Panc1 (cell line): ENCODE measurements around the gene DBP.

ENCODE experiments used
- CTCF ChIP-seq: fragments of 450-650 bp; IDR thresholded peaks from 2 replicates; pipeline ENCODE4 v1.5.1; 2017; ENCODE audit warnings: mild to moderate bottlenecking
- POLR2AphosphoS5 ChIP-seq: IDR thresholded peaks from 2 replicates; pipeline ENCODE4 v1.6.1; 2012; ENCODE audit warnings: mild to moderate bottlenecking, low read depth, low read length, moderate library complexity
- REST ChIP-seq, 2 experiments: IDR thresholded peaks; 2 replicates each; pipeline ENCODE4 v1.6.1; 2011 to 2012; ENCODE audit warnings: low read depth in 2 of 2, control low read depth in 1 of 2, low read length in 1 of 2, mild to moderate bottlenecking in 1 of 2, moderate library complexity in 1 of 2; ENCODE audit not compliant: insufficient read depth in 1 of 2
- SIN3A ChIP-seq: IDR thresholded peaks from 2 replicates; pipeline ENCODE4 v1.6.1; 2012; ENCODE audit warnings: low read depth, mild to moderate bottlenecking, low read length, moderate library complexity, borderline replicate concordance; ENCODE audit not compliant: insufficient read depth
- TCF7L2 ChIP-seq: IDR thresholded peaks from 2 replicates; pipeline ENCODE4 v1.6.1; 2011; ENCODE audit warnings: mild to moderate bottlenecking, low read depth, low read length, inconsistent platforms

GRCh38 chr19:48603449-48603848 is 33.7 kb downstream of the DBP start:
- TF ChIP-seq CTCF: no peak
- no peak for TF ChIP-seq REST (IDR thresholded peaks at IDR 0.05; ENCODE audit: insufficient read depth in 1 of 2, low read depth in 2 of 2, low read length in 1 of 2)
- TF ChIP-seq SIN3A: no peak
- no peak for TF ChIP-seq POLR2AphosphoS5
- TF ChIP-seq TCF7L2: no peak
